ENCODE data around the gene CNGA4. TPM values are rescaled to one million over a fixed set of nuclear protein-coding genes. Genes with fewer than 3 reads are reported as not detected.

CNGA4 gene
- total RNA-seq, 4 donors from 2014 or later = 0.14 TPM; not detected in 3

GRCh38 chr11:6258571-6259081 lies 19.7 kb downstream of the CNGA4 start:
- no peak for DNase-seq
- Histone ChIP-seq H3K36me3 (no peaks in the 10 kb centered on the region), H3K27me3 (peaks cover 62% of the 10 kb centered on the region), H3K9me3 (no peaks in the 10 kb centered on the region), H3K4me3 (peak overlapping the region in 3 of 4 donors; percentile 7 to 49 (median 30)), H3K4me1 (peaks cover 5 to 18% (median 16%) of the 10 kb centered on the region in 4 donors), H3K27ac (no peak overlapping the region)
- in situ Hi-C loops (cut with MboI; ENCODE audit: low pct_ligation_motif_present in 1 of 4, low pct_unique_long_range_greater_than_20kb in 1 of 4, low sequenced_read_pairs in 3 of 4) (no loop called here), intact Hi-C loops (cut with DNase I; ENCODE audit: low total_unique reads) (no loop called here)
- no peak for TF ChIP-seq POLR2A (IDR thresholded peaks at IDR 0.05)
- no peak for TF ChIP-seq POLR2AphosphoS5 (IDR thresholded peaks at IDR 0.05)
- no peak for TF ChIP-seq CTCF (IDR thresholded peaks at IDR 0.05)
- no peak for TF ChIP-seq EP300 (IDR thresholded peaks at IDR 0.05; ENCODE audit: low read depth)
- WGBS, 2 donors (ENCODE audit: low coverage in 1 of 2) = 14 to 17% methylated on average over 2 to 16 of the region's 16 CpGs

GRCh38 chr11:6260207-6260726 lies 21.4 kb downstream of the CNGA4 start:
- Histone ChIP-seq H3K9me3 (no peaks in the 10 kb centered on the region), H3K27ac (no peak overlapping the region), H3K4me3 (no peak overlapping the region), H3K36me3 (no peaks in the 10 kb centered on the region), H3K4me1 (peaks cover 5 to 18% (median 16%) of the 10 kb centered on the region in 4 donors), H3K27me3 (peaks cover 62% of the 10 kb centered on the region)
- no peak for DNase-seq
- intact Hi-C loops (cut with DNase I; ENCODE audit: low total_unique reads) = no loop called here
- WGBS, 2 donors (ENCODE audit: low coverage in 1 of 2) = 62 to 74% methylated on average over 4 to 5 of the region's 5 CpGs
- no peak for TF ChIP-seq POLR2A (IDR thresholded peaks at IDR 0.05)
- no peak for TF ChIP-seq POLR2AphosphoS5 (IDR thresholded peaks at IDR 0.05)
- no peak for TF ChIP-seq EP300 (IDR thresholded peaks at IDR 0.05; ENCODE audit: low read depth)
- no peak for TF ChIP-seq CTCF (IDR thresholded peaks at IDR 0.05)
- in situ Hi-C loops (cut with MboI; ENCODE audit: low pct_ligation_motif_present in 1 of 4, low pct_unique_long_range_greater_than_20kb in 1 of 4, low sequenced_read_pairs in 3 of 4) = no loop called here

DNA sequence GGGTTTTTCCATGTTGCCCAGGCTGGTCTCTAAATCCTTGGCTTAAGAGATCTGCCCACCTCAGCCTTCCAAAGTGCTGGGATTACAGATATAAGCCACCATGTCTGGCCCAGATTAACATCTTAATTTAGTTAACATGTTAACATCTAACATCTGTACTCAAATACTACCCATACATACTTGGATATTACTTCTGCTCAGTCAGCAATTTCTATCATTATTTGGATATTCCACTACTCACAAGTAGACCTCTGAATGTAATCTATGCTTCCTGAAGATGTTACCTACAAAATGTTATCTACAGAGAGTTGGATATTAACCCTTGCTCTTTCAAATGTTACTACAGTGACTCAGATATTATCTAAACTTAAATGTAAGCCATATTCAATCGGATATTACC lies 24.8 kb downstream of the CNGA4 start:
- DNase-seq = no peak
- peaks cover 5 to 15% (median 14%) of the 10 kb centered on the region in 4 donors for H3K4me1 ChIP-seq
- H3K36me3 ChIP-seq = no peaks in the 10 kb centered on the region
- H3K27ac ChIP-seq = no peak overlapping the region
- intact Hi-C loops (cut with DNase I; ENCODE audit: low total_unique reads) (no loop called here), in situ Hi-C loops (cut with MboI; ENCODE audit: low pct_ligation_motif_present in 1 of 4, low pct_unique_long_range_greater_than_20kb in 1 of 4, low sequenced_read_pairs in 3 of 4) (no loop called here)
- no peak overlapping the region for H3K4me3 ChIP-seq
- 91 to 100% methylated on average over 1 of the region's 1 CpG for WGBS, 2 donors (ENCODE audit: low coverage in 1 of 2)
- TF ChIP-seq POLR2A (IDR thresholded peaks at IDR 0.05) (no peak), CTCF (IDR thresholded peaks at IDR 0.05) (no peak), EP300 (IDR thresholded peaks at IDR 0.05; ENCODE audit: low read depth) (no peak), POLR2AphosphoS5 (IDR thresholded peaks at IDR 0.05) (no peak)
- H3K27me3 ChIP-seq = peaks cover 34% of the 10 kb centered on the region
- H3K9me3 ChIP-seq = no peaks in the 10 kb centered on the region

DNA sequence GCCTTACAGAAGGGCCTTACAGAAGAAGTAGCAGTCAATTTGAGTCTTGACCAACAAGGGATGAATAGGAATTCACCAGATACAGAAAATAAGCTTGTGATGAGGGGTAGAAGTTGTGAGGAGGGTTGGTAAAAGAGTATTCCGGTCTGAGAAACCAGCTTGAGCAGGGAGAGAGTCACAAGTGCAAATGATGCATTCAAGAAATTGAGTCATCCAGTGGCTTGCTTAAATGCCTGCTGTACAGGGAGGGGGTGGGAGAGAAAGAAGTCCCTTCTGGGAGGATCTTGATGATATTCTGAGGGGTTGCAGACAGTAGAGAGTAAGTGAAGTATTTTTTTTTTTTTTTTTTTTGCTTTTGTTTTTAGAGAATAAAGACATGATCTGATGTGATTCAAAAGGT lies 29.9 kb downstream of the CNGA4 start:
- Histone ChIP-seq H3K27ac (no peak overlapping the region), H3K4me1 (no peaks in the 10 kb centered on the region), H3K9me3 (no peaks in the 10 kb centered on the region), H3K27me3 (peaks cover 4% of the 10 kb centered on the region), H3K36me3 (no peaks in the 10 kb centered on the region), H3K4me3 (no peak overlapping the region)
- DNase-seq = no peak
- in situ Hi-C loops (cut with MboI; ENCODE audit: low pct_ligation_motif_present in 1 of 4, low pct_unique_long_range_greater_than_20kb in 1 of 4, low sequenced_read_pairs in 3 of 4) = no loop called here
- 88% methylated on average over 1 of the region's 1 CpG; no CpG with 5 or more reads in 1 of the 2 donors for WGBS, 2 donors (ENCODE audit: low coverage in 1 of 2)
- intact Hi-C loops (cut with DNase I; ENCODE audit: low total_unique reads) = no loop called here
- TF ChIP-seq POLR2AphosphoS5 (IDR thresholded peaks at IDR 0.05) = no peak
- no peak for TF ChIP-seq POLR2A (IDR thresholded peaks at IDR 0.05)
- no peak for TF ChIP-seq CTCF (IDR thresholded peaks at IDR 0.05)

All from transverse colon (tissue), 4 donors.